ENCODE results near the gene GOLGA6A.

Gene GOLGA6A

DNA sequence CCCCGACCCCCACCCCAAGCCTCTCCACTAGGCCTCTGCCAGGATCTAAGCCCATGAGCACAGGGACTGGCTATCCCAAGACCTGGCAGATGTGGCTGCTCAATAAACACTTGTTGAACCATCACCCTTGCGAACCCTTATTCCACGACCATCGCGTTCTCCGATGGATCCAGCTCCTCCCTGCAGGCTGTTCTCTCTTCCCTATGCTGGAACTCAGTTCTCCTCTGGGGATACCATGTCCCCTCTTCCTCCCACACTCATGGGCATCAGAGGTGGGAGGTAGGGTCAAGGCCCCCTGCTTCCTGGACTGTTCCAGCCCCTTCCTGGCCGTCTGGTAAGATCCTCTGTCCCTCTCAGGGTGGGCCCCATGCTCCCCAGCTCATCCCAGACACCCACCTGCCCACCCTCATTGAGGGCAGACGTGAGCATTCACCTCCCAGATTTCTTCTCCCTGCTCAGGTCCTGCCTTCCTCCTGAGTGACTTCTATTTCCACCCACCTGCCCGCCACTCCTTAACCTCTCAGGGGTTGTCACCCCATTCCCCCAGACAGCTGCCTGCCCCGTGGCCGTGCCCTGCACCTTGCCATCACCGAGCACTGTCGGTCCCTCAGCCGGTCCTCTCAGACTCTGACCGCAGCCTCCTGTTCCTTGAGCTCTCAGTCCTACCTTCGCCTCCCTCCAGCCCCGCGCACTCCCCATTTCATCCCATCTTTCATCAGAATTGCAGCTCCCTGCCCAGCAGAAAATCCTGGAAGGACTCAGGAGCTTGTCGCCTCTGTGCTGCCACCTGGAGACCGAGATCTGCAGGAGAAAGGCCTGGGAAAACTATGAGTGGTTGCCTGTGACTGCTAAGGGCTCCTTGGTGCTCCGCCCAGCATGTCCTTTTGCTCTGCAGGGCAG is 45.8 kb downstream of the GOLGA6A start:
- DNase-seq (ENCODE audit: low read depth) = no peak

DNA sequence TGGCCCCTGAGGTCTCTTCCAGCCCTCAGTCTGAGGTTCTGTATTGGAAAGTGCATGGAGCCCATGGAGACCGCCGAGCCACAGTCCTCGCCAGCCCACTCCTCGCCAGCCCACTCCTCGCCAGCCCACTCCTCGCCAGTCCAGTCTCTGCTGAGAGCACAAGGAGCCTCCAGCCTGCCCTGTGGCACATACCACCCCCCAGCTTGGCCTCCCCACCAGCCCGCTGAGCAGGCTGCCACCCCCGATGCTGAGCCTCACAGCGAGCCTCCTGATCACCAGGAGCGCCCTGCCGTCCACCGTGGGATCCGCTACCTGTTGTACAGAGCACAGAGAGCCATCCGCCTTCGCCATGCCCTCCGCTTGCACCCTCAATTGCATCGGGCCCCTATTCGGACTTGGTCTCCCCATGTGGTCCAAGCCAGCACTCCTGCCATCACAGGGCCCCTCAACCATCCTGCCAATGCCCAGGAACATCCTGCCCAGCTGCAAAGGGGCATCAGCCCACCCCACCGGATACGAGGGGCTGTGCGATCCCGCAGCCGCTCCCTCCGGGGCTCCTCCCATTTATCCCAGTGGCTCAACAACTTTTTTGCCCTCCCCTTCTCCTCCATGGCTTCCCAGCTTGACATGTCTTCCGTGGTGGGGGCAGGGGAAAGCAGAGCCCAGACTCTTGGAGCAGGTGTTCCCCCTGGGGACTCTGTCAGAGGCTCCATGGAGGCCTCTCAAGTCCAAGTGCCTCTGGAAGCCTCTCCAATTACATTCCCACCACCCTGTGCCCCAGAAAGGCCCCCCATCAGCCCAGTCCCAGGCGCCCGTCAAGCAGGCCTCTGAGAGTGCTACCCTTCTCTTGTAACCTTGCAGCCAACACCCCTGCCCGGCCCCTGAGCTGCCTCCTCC is 47.0 kb downstream of the GOLGA6A start:
- DNase-seq (ENCODE audit: low read depth) = no peak

DNA sequence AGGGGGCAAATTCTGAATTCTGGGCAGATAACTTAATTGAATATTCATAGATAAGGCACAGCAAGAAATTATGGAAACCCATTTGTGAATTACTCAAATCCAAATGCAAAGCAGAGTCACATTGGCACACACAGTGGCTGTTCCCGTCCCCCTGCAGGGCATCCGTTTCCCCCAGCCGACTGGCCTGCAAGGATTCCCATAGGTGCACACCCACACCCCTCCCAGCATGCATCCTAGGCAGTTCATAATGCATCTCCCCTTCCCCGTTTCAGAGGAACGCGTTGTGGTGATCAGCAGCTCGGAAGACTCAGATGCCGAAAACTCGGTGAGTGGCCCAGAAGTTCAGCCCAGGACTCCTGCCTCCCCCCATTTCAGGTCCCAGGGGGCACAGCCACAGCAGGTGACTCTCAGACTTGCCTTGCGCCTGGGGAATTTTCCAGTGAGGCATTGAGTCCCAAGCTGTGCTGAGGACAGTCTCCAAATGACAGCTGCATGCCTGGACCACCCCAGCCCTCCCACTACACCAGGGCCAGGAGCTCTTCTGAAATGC is 48.1 kb downstream of the GOLGA6A start:
- DNase-seq (ENCODE audit: low read depth) = no peak

DNA sequence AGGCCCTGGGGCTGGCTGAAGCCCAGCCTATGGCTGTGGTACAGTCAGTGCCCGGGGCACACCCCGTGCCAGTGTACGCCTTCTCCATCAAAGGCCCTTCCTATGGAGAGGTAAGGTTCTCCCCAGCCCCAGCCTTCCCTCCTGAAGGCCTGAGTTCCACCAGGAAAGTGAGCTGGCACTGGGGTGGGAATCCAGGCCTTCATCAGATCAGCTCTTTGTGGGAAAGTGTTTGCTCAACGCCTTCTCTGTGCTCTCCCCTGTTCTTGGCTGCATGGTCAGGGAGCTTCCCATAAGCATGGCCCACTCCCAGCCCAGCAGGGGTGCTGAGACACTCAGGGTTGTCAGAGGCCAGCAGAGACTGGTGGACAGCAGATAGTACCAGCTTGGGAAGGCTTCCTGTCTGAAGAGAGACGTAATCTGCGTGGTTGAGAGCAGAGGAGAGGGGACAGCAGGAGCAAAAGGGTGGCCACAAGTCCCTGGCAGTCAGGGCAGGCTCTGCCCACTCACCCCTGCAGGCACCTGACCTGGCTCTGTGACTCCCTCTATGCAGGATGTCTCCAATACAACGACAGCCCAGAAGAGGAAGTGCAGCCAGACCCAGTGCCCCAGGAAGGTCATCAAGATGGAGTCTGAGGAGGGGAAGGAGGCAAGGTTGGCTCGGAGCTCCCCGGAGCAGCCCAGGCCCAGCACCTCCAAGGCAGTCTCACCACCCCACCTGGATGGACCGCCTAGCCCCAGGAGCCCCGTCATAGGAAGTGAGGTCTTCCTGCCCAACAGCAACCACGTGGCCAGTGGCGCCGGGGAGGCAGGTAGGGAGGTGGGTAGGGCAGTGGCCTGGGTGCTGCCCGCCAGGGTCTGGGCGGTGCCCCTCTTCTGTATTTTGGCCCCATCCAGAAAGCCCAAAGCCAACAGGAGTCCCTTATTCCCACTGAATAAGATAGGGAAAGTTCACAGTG is 49.5 kb downstream of the GOLGA6A start:
- no peak for DNase-seq (ENCODE audit: low read depth)

DNA sequence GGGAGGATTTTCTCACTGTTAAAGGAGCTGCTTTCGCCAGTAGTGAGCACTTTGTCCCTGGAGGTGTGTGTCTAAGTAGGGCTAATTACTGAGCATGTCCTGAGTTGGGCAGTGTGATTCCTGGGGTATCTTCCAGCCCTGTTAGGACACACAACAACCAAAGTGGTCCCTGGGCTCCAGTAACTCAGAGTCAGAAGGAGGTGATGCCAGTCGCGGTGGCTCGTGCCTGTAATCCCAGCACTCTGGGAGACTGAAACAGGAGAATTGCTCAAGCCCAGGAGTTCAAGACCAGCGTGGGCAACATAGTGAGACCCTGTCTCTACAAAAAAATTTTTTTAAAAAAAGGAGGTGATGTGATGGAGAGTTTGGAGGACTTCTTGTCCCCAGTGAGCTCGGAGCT is 50.3 kb downstream of the GOLGA6A start:
- no peak for DNase-seq (ENCODE audit: low read depth)

DNA sequence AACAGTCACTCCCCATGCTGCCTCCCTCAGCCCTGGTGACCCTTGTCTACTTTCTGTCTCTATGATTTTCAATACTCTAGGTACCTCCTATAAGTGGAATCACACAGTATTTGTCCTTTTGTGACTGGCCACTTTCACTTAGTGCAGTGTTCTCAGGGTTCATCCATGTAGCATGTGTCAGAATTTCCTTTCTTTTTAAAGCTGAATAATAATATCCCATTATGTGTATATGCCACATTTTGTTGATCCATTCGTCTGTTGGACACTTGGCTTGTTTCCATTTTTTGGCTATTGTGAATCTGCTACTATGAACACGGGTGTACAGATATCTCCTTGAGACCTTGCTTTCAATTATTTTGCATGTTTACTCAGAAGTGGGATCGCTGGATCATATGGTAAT is 53.7 kb downstream of the GOLGA6A start:
- no peak for DNase-seq (ENCODE audit: low read depth)

DNA sequence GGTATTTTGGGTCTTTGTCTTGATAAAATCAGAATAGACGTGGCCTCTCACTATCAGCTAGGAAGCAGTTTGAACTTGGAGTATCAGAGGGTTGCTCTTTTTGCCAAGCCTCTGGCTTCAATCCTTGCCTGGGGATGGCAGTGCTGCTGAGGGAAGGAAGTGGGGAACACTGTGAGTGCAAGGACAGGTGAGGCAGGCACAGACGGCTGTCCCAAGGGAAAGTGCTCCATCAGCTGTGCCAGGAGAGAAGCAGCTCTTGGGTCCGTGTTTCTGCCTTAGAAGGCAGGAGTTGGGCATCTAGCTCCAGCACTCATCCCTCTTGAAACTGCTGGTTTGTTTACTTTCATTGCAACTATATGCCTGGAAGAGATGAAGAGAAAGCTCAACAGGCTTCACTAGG is 54.7 kb downstream of the GOLGA6A start:
- DNase-seq (ENCODE audit: low read depth) = no peak

DNA sequence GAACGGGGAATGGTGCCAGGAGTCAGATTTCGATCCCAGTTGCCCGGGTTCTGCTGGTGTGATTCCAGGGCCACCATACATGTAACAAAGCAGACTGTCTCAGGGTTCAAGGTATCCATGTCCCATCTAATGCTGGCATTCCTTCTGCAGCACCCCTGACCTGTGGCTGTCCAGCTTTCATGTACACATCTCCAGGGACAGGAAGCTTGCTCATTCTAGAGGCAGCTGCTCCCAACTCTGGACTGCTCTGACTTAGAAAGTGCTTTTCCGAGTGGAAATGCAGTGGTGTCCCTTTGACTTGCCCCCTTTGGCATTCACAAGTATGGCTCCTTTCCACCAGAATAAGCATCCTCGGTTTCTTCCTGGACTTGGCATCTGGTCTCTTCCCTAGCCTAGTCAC is 56.9 kb downstream of the GOLGA6A start:
- DNase-seq (ENCODE audit: low read depth) = no peak

DNA sequence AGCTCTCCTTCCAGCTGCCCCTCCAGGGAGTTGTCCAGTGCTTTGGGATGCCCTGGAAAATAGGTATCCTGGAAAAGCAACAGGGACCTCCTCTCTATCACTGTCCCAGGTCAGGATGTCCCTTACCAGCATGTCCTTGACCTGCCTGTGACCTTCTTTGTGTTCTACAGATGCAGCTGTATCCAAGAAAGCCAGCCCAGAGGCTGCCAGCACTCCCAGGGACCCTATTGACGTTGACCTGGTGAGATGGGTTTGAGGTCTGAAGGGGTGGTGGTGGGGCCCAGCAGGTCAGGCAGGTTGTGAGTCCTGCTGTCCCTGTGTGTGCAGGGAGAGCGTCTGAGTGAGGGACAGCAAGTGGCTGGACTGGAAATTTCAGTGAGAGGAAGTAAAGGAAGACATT is 57.7 kb downstream of the GOLGA6A start:
- DNase-seq (ENCODE audit: low read depth) = no peak

DNA sequence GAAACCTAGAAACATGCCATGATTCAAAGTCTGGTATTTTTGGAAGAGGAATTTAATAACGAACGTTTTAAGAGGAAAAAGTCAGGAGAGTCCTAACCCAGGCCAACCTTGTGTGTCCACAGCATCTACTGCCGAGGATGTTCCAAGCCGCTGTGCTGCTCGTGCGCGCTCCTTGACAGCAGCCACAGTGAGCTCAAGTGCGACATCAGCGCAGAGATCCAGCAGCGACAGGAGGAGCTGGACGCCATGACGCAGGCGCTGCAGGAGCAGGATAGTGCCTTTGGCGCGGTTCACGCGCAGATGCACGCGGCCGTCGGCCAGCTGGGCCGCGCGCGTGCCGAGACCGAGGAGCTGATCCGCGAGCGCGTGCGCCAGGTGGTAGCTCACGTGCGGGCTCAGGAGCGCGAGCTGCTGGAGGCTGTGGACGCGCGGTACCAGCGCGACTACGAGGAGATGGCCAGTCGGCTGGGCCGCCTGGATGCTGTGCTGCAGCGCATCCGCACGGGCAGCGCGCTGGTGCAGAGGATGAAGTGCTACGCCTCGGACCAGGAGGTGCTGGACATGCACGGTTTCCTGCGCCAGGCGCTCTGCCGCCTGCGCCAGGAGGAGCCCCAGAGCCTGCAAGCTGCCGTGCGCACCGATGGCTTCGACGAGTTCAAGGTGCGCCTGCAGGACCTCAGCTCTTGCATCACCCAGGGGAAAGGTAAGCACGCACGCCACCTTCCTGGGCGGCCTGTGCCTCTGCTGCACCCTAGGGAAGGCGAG is 59.5 kb downstream of the GOLGA6A start:
- DNase-seq (ENCODE audit: low read depth) = no peak

Data from activated T-helper 9 cell treated with anti-CD3 and anti-CD28 coated beads, Interleukin-2, amount 50 U/mL, for 16 hours (primary cell).